Type B pancreatic cell (in vitro differentiated cells): ENCODE results near the gene TEDC1. TPM values are rescaled to one million over a fixed set of nuclear protein-coding genes. Genes with fewer than 3 reads are reported as not detected.

Source experiments
- DNase-seq: peaks from one replicate; pipeline ENCODE4 v3.0.0; 2021; ENCODE audit warnings: mixed read lengths; ENCODE audit not compliant: unreplicated experiment; ENCODE audit errors: extremely low spot score
- H3K27ac Mint-ChIP-seq: 2 replicates; pipeline ENCODE4 v1.8.0; 2021; ENCODE audit warnings: mild to moderate bottlenecking, mixed read lengths
- H3K27me3 Mint-ChIP-seq: 2 replicates; pipeline ENCODE4 v1.8.0; 2021; ENCODE audit warnings: mixed read lengths
- H3K36me3 Mint-ChIP-seq: 2 replicates; pipeline ENCODE4 v1.8.0; 2021; ENCODE audit warnings: mixed read lengths
- H3K4me1 Mint-ChIP-seq: one replicate; pipeline ENCODE4 v1.8.0; 2021; ENCODE audit warnings: mixed read lengths; ENCODE audit not compliant: unreplicated experiment
- H3K4me3 Mint-ChIP-seq: 2 replicates; pipeline ENCODE4 v1.8.0; 2021; ENCODE audit warnings: mild to moderate bottlenecking, mixed read lengths
- H3K9me3 Mint-ChIP-seq: 2 replicates; pipeline ENCODE4 v1.8.0; 2021; ENCODE audit warnings: mixed read lengths
- CTCF ChIP-seq: fragments of 200-600 bp; sonication (generic); conservative IDR thresholded peaks from 2 replicates; pipeline ENCODE4 v1.5.0; 2021; ENCODE audit warnings: antibody characterized with exemption, mild to moderate bottlenecking
- total RNA-seq: library from RNA; stranded (reverse); gene quantifications from 2 replicates; pipeline ENCODE4 v1.2.1, GENCODE V29; 2021; ENCODE audit warnings: low replicate concordance

The TEDC1 gene
- total RNA-seq, 1 donor from 2014 or later = 22.1 TPM

DNA sequence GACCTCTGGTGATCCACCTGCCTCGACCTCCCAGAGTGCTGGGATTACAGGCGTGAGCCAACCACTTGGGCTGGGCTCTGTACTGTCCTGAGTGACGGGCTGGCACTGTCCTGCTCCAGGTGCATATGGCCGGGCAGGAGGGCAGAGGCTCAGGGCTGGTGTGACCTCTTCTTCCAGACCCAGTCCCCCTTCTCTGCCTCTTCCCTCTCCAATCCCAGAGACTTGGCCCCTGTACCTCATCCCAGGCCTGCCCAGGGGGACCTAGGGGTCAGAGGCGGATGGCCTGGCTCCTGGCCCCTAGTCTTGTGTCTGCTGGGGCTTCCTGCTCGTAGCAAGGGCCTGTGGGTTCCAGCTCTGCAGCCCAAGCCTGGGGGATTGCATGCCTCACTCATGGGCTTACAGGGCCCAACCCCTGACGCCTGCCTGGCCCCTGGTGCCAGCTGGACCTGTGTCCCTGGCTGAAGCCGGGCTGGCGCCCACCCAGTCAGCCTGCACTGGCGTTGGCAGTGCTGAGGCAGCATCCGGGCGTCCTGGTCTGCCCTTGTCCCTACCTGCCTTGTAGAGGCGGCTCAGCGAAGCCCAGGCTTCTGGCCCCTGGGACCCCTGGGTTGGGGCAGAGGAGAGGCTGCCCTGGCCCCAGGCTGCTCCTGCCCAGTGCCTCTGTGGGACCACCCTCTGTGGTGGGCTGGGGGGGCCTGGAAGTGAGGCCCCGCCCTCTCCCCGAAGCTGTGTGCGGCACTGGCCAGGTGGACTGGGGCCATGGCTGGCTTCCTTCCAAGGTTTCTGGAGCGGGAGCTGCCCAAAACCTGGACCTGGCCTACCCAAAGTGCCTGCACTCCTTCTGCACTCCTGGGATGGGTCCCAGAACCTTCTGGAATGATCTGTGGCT, 4.3 kb downstream of the TEDC1 start:
- H3K4me1 Mint-ChIP-seq = no peaks in the 10 kb centered on the region
- H3K4me3 Mint-ChIP-seq = no peak overlapping the region
- H3K27ac Mint-ChIP-seq = no peak overlapping the region
- TF ChIP-seq CTCF = no peak
- H3K27me3 Mint-ChIP-seq = no peaks in the 10 kb centered on the region
- no peaks in the 10 kb centered on the region for H3K36me3 Mint-ChIP-seq
- H3K9me3 Mint-ChIP-seq = no peaks in the 10 kb centered on the region
- DNase-seq = no peak

GRCh38 chr14:105495990-105496830, 5.2 kb downstream of the TEDC1 start:
- no peak for DNase-seq
- no peak overlapping the region for H3K4me3 Mint-ChIP-seq
- TF ChIP-seq CTCF = no peak
- no peaks in the 10 kb centered on the region for H3K9me3 Mint-ChIP-seq
- H3K27ac Mint-ChIP-seq = no peak overlapping the region
- H3K27me3 Mint-ChIP-seq = no peaks in the 10 kb centered on the region
- no peaks in the 10 kb centered on the region for H3K36me3 Mint-ChIP-seq
- no peaks in the 10 kb centered on the region for H3K4me1 Mint-ChIP-seq

- no peaks in the 10 kb centered on the region for H3K9me3 Mint-ChIP-seq
- no peaks in the 10 kb centered on the region for H3K4me1 Mint-ChIP-seq
- no peak overlapping the region for H3K27ac Mint-ChIP-seq
- TF ChIP-seq CTCF = no peak
- no peaks in the 10 kb centered on the region for H3K27me3 Mint-ChIP-seq
- DNase-seq = no peak
- no peak overlapping the region for H3K4me3 Mint-ChIP-seq
- H3K36me3 Mint-ChIP-seq = no peaks in the 10 kb centered on the region
These were observed 6.0 kb downstream of the TEDC1 start for GRCh38 chr14:105496831-105497591.

- Mint-ChIP-seq H3K4me1 (no peaks in the 10 kb centered on the region), H3K36me3 (no peaks in the 10 kb centered on the region), H3K4me3 (no peak overlapping the region), H3K27ac (no peak overlapping the region), H3K9me3 (no peaks in the 10 kb centered on the region), H3K27me3 (no peaks in the 10 kb centered on the region)
- TF ChIP-seq CTCF = no peak
- no peak for DNase-seq
These were observed 6.8 kb downstream of the TEDC1 start for GRCh38 chr14:105497671-105498429.
